CD4-positive, alpha-beta T cell treated with Interleukin-12 subunit alpha and Interleukin-12 subunit beta, for 1 hour (primary cell): Measurements from ENCODE around the gene KIAA1671.

Experiments used
- DNase-seq: peaks from one replicate; pipeline ENCODE4 v3.0.0-alpha.2; 2020

Gene KIAA1671

GRCh38 chr22:25096638-25097405 lies 144.3 kb downstream of the KIAA1671 start:
- no peak for DNase-seq

- no peak for DNase-seq
Observed at GRCh38 chr22:25098445-25099081, 146.0 kb downstream of the KIAA1671 start.

- no peak for DNase-seq
Observed at GRCh38 chr22:25099202-25099601, 146.7 kb downstream of the KIAA1671 start.

- DNase-seq: no peak
Observed at GRCh38 chr22:25100402-25100801, 147.9 kb downstream of the KIAA1671 start.

GRCh38 chr22:25100948-25101347 lies 148.4 kb downstream of the KIAA1671 start:
- DNase-seq: no peak

- no peak for DNase-seq
Observed at GRCh38 chr22:25101501-25101900, 149.0 kb downstream of the KIAA1671 start.

GRCh38 chr22:25101986-25102385 lies 149.5 kb downstream of the KIAA1671 start:
- no peak for DNase-seq

- no peak for DNase-seq
Observed at GRCh38 chr22:25102722-25103121, 150.2 kb downstream of the KIAA1671 start.

GRCh38 chr22:25104367-25104766 lies 151.9 kb downstream of the KIAA1671 start:
- DNase-seq: no peak

GRCh38 chr22:25105817-25106650 lies 153.5 kb downstream of the KIAA1671 start:
- DNase-seq: no peak

- DNase-seq: no peak
Observed at GRCh38 chr22:25109878-25110595, 157.5 kb downstream of the KIAA1671 start.

- no peak for DNase-seq
Observed at GRCh38 chr22:25110596-25110845, 158.0 kb downstream of the KIAA1671 start.

GRCh38 chr22:25110846-25111578 lies 158.5 kb downstream of the KIAA1671 start:
- DNase-seq: peak; percentile 49

- DNase-seq: no peak
Observed at GRCh38 chr22:25111579-25112517, 159.3 kb downstream of the KIAA1671 start.

GRCh38 chr22:25112538-25113253 lies 160.2 kb downstream of the KIAA1671 start:
- no peak for DNase-seq

- no peak for DNase-seq
Observed at GRCh38 chr22:25113316-25113721, 160.8 kb downstream of the KIAA1671 start.

- DNase-seq: no peak
Observed at GRCh38 chr22:25114369-25115362, 162.2 kb downstream of the KIAA1671 start.

- no peak for DNase-seq
Observed at GRCh38 chr22:25119609-25120008, 167.1 kb downstream of the KIAA1671 start.

- no peak for DNase-seq
Observed at GRCh38 chr22:25120093-25120561, 167.6 kb downstream of the KIAA1671 start.
